ENCODE results near the gene PUS3.

PUS3 gene

DNA sequence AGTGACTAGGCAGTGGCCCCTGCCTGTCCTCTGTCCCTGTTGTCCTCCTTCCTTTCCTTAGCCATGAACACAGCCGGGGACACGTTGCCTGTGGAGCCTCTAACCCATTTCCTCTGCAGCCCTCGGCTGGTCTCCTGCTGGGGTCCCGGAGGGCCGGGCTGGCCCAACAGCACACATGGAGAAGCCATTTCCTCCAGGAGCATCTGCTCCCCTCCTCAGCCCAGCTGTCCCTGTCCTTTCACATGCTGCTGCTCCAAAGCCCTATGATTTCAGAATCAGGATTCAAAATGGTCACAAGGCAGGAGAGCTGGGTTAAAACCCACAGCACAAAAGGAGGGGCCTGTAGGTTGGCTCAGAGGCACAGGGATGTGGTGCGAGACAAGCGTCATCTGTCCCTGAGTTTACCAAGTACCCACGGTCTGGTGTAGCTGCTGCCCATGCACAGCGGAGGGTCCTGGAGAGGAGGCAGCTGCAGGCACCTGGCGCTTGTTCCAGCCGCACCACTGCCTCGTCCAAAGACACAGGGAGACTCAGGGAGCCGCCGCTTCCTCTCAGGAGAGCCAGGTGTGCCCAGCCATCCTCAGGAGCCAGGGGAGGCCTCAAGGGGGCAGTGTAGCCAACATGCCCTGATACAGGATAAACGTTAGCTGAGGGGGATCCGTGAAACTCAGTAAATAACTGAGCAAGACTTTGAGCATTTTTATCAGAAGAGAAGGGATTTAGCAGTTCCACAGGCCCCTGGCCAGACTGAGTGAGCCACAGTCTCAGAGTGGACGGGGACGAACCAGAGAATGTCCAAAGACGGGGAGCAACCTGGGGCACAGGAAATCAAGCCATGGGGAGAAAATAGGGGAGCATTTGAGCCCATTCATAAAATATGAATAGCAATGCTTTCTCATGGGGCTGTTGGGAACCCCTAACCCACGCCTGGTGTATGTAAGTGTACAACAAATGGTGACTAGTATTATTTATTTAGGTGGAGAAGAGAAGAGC is 38.9 kb upstream of the PUS3 start:
- peak in 8 of 56 donors; percentile 3 to 44 (median 17) for DNase-seq

DNA sequence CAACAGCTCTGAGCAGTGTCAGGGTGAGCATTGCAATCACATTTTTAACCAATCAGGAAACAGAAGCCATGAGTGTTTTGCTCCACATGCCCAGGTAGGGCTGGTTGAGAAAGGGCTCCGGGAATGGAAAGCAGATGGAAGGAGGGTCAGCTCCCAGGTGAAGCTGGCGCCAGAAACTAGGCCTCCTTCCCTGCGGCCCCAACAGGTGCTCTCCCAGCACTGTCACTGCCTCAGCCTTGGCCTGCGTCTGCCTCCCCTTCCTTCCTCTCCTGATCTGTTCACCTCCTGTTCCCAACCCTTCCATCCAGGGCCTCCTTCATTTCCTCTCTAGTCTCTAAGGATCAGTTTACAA is 38.2 kb upstream of the PUS3 start:
- DNase-seq = no peak

DNA sequence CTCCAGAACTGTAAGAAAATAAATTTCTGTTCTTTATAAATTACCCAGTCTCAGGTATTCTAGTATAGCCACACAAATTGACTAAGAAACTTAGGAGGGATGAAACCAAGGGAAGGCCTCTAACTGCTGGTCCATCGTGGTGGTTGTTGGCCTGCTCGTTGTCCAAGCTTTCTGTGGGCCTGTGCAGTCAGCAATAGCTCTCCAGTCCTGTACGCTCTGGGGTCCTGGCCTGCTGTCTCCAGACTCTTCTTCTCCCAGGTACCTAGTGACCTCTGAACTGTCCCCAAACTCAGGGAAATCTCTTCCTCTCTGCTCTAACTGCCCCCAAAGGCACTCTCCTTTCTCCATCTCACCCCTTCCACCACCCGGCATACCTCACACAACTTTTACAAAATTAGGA is 37.1 kb upstream of the PUS3 start:
- DNase-seq = no peak

DNA sequence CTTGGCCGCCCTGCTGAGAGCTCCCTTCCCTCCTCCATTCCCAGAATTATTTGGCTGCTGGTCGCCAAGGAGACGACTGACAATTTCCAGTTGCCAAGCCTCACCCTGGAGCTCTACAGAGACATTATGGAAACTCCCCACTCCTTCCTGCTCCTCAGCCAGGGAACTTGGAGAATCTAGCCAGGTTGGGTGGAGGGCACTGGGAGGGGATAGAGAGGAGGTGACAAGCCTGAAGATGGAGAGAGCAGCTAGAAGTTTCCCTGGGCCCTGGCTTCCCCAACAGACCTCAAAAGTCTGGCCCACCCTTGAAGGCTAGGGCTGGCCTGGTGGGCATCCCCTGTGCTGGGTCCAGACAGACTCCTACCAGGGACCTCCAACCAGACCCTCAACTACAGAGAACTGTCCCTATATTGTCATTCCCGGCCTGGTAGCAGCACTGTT is 36.1 kb upstream of the PUS3 start:
- DNase-seq = peak in 2 of 56 donors; percentile 12 to 20

DNA sequence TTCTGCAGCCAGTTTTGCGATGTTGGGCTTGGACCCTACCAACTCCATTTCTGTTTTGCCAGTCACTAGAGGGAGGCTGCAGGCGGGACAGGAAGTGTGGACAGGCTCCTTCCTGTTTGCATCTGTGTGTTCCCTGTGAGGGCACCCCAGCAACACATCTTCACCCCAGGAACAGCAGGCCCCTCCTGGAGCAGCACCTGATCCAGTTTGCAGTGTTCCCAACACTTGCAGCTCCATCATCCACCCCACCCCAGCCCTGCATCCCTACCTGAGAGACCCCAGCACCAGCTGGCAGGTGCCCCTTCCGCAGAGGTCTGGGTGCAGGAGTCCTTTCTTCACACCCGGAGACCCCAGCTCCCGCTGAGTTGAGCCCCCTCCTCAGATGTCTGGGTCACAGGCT is 35.4 kb upstream of the PUS3 start:
- no peak for DNase-seq

DNA sequence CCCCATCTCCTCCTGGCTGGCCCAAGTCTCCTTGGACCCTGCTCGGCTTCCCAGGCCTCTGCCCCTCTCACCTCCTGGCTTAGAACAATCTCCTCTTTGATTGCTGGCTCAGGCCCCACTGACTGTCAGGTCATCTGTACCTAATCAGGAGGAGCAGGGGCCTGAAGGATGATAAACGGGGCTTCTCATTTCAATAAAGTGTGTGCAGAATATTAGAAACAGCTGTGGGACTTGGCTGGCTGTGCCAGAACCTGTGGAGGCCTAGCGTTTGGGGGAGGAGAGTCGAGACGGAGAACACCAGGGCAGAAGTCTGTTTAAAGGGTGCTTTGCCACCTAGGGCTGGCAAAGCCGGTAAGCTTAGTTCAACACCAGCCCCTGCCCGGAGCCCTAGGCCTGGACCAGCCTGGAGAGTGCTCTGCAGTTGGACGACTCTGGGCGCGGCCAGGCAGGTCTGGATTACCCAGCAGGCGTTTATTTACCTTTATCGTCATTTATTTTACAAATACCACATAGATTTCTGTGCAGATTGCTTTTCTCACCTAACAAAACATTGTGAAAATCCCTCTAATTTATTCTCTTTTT is 32.7 kb upstream of the PUS3 start:
- no peak for DNase-seq

DNA sequence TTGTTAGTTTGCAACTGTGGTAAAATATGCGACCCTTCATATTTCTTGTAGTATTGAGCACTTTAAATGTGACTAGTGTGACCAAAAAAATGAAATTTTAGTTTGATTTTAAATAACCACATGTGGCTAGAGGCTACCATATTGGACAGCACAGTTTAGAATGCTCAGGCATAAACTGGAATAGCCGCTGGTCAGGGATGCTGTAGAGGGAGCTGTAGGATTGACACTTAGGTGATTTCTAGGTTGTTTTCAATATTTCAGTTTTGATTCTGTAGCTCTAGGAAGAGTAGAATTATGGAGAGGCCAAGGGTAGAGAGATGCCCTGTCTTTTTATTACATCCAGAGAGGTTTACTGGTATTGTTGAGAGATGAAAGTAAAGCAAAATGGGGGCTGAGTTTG is 32.0 kb upstream of the PUS3 start:
- DNase-seq = no peak

DNA sequence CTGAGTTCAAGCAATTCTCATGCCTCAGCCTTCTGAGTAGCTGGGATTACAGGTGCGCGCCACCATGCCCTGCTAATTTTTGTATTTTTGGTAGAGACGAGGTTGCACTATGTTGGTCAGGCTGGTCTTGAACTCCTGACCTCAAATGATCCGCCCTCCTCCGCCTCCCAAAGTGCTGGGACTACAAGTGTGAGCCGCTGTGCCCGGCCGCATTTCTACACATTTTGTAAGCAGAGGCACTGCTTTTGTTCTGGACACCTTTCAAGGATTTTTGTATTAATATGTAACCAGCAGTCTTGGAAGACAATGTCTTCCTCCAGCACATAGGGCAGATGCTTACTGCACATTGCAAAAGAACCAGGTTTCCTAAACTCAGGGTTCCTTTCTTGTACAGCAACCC is 31.5 kb upstream of the PUS3 start:
- DNase-seq = no peak

DNA sequence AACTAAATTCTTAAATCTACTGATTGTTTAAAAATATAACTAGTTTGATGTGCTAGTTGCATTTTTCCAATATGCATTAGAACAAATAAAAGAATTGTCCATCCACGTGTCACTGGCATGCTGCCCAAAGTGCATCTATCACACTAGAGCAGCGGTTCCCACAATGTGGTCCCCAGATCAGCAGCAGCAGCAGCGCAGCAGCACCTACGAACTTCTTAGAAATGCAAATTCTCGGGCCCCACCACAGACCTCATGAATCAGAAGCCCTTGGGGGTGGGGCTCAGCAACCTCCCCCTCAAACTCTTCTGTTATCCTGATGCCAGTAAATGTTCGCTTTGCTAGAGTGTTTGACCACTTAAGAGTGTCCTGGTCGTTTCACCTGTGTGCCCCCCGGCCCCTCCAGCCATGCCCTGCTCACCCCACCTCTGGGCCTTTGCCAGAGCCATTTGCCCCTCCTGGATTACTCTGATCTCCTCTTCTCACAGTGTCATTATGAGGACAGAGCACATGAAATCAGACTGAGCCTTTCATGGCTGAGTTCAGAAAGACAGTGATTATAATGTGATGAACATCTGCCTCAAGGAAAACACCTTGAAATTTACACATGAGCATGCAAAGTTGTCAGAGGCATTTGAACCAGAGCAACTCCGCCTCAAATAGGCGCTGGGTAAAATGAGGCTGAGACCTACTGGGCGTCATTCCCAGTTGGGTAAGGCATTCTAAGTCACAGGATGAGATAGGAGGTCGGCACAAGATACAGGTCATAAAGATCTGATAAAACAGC is 30.2 kb upstream of the PUS3 start:
- DNase-seq = peak in 1 of 56 donors; percentile 29

DNA sequence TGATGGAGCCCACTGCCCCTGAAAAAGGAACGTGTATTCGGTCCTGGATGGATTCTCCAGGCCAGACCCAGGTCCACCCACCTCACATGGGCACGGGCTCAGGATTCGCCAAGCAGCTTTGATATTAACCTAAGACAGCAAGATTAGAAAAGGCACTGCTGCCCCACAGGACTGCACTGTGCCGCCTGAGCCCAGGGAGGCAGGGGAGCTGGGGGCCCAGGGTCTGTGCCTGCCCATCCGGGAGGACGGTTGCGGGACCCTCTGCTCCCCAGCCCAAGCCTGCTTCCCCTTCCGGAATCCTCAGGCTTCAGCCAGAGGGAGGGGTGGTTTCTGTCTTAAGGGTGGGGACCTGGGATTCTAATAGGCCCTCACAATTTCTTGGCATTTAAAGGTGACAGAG is 29.3 kb upstream of the PUS3 start:
- no peak for DNase-seq

DNA sequence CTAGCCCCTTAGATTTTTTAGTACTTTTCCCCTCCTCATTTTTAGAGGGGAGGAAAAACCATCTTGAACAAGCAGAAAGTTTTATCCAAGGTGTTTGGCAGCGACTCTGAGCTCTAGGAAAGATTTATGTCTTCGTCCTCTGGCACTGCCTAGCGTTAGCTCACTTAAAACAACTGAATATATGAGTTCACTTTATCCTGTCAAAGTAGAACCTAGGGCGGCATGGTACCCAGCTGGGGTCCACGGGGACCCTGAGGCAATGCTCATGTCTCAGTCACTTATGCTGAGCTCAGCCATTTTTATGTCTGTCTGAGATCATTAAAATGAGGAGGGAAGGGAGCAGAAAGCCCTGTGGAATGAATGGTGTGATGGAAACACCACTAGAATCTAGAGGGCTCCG is 28.7 kb upstream of the PUS3 start:
- DNase-seq = no peak

DNA sequence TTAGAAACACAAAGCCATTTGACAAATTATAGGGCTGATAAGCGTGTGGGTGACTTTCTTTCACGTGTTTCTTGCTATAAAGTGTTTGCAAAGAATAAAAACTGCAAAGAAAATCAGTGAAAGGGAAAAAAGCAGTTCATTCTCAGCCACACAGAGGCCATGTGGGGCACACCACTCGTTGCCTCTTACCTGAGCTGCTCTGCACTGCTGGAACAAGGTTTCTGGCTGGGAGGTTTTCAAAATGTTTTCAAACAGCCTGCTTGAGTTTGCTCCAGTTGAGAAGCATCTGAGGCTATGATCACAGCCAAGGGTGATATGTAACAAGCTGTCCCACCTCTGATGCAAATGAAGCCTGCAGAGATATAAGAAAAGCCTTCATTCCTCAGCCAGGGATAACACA is 28.1 kb upstream of the PUS3 start:
- DNase-seq = no peak

DNA sequence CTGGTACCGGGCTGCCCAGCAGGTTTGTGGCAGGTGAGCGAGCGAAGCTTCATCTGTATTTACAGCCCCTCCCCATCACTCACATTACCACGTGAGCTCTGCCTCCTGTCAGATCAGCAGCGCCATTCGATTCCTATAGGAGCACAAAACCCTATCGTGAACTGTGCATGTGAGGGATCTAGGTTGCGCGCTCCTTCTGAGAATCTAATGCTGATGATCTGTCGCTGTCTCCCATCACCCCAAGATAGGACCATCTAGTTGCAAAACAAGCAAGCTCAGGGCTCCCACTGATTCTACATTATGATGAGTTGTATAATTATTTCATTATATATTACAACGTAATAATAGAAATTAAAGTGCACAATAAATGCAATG is 27.1 kb upstream of the PUS3 start:
- no peak for DNase-seq

DNA sequence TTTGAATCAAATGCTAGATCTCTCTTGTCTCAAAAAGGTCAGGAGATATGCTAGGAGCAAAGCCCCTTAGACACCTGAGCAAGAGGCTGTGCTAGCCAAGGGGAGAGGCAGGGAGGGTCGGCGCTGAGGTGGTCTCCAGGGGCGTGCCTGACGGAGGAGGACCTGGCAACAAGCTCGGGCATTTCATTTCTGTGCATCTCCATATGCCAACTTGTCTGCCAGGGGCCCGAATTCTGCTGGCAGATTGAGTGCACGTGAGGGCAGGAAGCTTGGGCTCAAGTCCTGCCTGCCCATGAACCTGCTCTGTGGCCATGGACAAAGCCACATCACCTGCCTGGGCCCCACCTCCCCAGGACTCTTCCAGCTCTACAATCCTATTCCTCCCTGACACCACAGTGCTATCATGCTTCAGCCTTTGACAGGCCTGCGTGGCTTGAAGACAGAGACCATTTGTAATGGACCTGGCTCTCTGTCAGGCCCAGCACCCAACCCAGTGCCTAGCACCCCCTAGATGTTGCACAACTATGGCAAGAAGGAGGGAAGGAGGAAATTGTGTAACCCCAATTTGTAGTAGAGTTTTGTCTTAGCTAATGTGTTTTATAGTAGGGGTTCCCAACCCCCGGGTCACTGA is 26.6 kb upstream of the PUS3 start:
- DNase-seq = peak in 6 of 56 donors; percentile 11 to 29 (median 20)

DNA sequence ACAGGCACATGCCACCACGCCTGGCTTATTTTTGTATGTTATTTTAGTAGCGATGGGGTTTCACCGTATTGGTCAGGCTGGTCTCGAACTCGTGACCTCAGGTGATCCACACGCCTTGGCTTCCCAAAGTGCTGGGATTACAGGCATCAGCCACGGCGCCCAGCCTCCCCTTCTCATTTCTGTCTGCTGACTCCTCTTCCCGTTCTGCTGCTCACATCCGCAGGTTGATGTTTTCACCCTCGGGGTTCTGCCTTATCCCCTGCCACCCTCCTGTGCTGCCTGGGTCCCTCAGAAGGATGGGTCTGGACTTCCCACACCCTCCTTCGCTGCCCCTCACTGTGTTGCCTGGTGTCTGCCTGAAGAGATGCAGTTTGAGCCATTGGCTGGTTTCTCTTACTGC is 23.7 kb upstream of the PUS3 start:
- no peak for DNase-seq

DNA sequence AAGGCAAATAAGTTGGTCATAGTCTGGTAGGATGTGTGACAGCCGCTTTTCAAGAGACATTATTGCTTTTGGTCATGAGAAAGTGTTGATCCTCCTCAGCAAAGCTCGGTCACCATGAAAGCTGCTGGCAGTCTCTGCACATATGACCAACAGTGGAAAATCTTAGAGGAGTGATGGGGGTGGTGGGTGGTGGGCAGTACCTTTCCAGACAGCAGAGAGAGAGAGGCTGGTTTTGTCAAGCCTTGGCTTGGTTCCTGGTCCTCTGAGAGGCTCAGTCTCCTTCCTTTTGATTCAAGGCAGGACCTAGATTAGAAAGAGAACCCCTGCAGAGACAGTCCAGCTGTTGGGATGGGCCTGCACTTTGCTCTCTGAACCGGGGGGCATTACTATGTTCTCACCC is 22.8 kb upstream of the PUS3 start:
- DNase-seq = no peak

DNA sequence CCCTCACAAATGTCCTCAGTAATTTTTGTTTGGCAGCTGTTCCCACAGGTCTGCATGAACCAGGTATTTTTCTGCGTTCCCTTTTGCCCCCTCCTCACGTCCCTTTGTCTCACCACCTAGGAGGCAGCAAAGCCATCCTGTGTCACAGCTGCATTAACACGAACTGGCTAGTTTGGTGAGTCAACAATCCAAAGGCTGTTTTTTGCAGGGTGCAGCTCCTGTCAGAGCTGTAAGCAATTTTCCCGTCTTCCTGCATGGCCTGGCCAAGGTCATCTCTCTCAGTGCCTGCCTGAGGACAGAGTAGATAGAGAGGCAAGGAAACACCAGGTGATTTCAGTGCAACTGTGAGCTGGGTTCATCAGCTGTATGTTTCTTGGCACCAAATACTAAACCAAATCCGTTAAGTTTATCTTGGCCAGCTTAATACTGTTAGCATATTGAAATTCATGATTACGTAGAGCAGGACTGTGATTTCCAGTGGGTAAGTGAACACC is 22.3 kb upstream of the PUS3 start:
- no peak for DNase-seq

DNA sequence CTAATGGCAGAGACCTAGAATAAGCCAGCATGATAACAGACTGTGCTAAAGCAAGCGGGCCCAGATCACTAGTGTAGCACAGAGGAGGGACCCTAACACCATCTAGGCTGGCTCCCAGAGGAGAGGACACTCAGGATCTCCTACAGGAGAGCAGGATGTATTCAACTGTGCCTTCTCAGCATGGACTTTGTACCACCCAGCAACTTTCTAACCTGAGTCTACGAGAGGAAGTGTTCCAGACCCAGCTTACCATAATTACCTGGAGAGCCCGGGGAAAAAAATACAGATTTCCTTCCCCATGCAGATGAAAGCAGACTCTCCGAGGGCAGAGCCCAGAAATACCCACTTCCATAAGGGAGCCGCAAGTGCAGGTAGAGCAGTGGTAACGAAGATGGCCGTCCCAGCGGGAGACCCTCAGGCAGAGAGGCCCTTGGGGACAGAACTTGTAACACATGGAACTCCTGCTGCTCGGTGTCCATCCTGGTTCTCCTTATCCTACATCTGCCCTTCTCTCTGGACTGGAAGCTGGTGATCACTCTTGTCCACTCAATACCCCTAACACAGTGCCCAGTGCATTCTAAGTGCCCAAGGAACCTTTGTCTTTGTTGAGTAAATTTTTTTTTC is 21.5 kb upstream of the PUS3 start:
- DNase-seq = no peak

DNA sequence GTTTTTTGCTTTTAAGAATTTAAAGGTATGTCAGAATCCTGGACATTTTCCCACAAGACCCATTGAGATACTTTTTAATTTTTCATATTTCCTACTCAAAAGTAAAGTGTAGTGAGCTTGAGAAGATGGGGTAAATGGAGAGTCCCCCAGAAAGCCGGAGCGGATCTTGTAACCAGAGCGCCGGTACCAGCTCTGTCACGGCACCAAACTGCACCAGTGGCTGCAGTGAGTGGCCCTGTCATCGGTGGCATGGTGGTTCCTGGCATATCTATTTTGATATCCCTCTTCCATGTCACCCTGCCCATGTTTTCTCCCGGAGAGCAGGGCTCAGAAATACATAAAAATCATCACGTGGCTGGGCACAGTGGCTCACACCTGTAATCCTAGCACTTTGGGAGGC is 20.6 kb upstream of the PUS3 start:
- no peak for DNase-seq

DNA sequence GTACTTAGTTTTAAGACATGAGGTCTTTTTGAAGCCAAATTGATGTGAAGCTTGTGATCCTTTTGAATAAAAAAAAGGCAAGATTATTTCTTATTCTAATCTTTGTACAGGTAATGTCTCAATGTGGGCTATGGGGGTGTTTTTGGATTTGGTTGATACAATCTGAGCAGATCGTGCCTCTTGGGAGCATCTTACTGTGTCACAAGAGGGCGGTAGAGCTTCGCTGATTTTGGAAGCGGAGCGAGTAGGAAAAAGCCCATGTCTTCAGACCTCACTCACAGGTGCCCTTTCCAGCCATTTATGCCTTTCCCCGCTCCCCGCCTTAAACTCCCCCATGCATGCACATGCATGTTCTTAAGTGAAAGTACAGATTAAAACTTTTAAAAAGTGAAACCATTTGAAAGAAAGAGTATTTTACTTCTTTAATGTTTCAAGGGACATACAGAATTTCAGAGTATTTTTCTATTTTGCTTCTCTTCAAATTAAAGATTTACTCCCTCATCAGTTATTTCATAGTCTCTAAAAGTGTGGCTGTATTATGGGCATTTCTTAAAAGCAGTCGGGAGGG is 20.1 kb upstream of the PUS3 start:
- peak in 30 of 56 donors; percentile 11 to 75 (median 32) for DNase-seq

DNA sequence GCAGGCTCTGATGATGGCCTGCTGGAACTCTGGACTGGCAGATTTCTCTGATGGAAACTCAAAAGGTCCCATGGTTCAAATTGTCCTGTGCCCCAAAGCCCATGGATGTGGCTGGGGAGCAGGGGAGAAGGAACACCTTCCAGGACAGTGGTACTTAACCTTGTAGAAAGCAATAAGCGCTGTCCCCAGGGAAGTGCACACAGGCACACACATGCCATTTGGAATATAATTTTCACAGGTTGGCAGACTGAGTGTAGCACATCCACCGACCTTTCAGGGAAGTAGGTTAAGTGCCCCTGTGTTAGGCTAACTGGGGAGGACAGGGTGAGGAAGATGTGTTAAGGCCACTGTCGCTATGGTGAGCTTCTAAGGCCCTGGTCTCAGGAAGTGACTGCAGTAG is 19.1 kb upstream of the PUS3 start:
- no peak for DNase-seq
